Osteoblast (primary cell): Measurements from ENCODE around the gene PCDH15. TPM values are rescaled to one million over a fixed set of nuclear protein-coding genes. Genes with fewer than 3 reads are reported as not detected.

Experiments used
- DNase-seq: peaks from one replicate; pipeline ENCODE4 v3.0.0; 2011; ENCODE audit warnings: low spot score, mixed read lengths; ENCODE audit not compliant: insufficient read length; ENCODE audit errors: missing footprints
- H2AFZ ChIP-seq: 2 replicates; pipeline ENCODE4 v1.6.0; 2011; ENCODE audit warnings: mild to moderate bottlenecking, low read length
- H3K27ac ChIP-seq: 2 replicates; pipeline ENCODE4 v1.5.1; 2011; ENCODE audit warnings: mild to moderate bottlenecking, low read depth, low read length, moderate library complexity
- H3K27me3 ChIP-seq: 2 replicates; pipeline ENCODE4 v1.6.0; 2012; ENCODE audit warnings: mild to moderate bottlenecking, control low read depth, inconsistent platforms, low read length, moderate library complexity; ENCODE audit not compliant: insufficient read depth
- H3K36me3 ChIP-seq: 2 replicates; pipeline ENCODE4 v1.5.1; 2011; ENCODE audit warnings: mild to moderate bottlenecking, low read length, control low read depth, moderate library complexity; ENCODE audit not compliant: insufficient read depth
- H3K4me1 ChIP-seq: 2 replicates; pipeline ENCODE4 v1.5.1; 2011; ENCODE audit warnings: mild to moderate bottlenecking, low read length, control low read depth, moderate library complexity; ENCODE audit not compliant: insufficient read depth
- H3K4me2 ChIP-seq: 2 replicates; pipeline ENCODE4 v1.6.0; 2011; ENCODE audit warnings: mild to moderate bottlenecking, low read length; ENCODE audit not compliant: insufficient read depth
- H3K4me3 ChIP-seq: fragments of 200-600 bp; sonication (generic); 3 replicates; pipeline ENCODE4 v1.5.1; 2012; ENCODE audit warnings: mild to moderate bottlenecking, low read length, inconsistent platforms; ENCODE audit not compliant: insufficient read depth
- H3K79me2 ChIP-seq: 2 replicates; pipeline ENCODE4 v1.6.0; 2012; ENCODE audit warnings: mild to moderate bottlenecking, low read length, control low read depth, inconsistent platforms; ENCODE audit not compliant: insufficient read depth
- H3K9me3 ChIP-seq: 2 replicates; pipeline ENCODE4 v1.5.1; 2011; ENCODE audit warnings: low read depth, low read length, control low read depth
- H4K20me1 ChIP-seq: 2 replicates; pipeline ENCODE4 v1.6.0; 2012; ENCODE audit warnings: mild to moderate bottlenecking, low read length, control low read depth; ENCODE audit not compliant: insufficient read depth
- CTCF ChIP-seq: IDR thresholded peaks from 2 replicates; pipeline ENCODE4 v1.5.1; 2011; ENCODE audit warnings: mild to moderate bottlenecking, low read depth, low read length, moderate library complexity; ENCODE audit errors: extremely low read depth
- total RNA-seq: library from RNA; depleted of rRNA; stranded (reverse); fragments of >200 nt; gene quantifications from 2 replicates; pipeline ENCODE4 v1.2.3, GENCODE V29; 2012

The PCDH15 gene
- total RNA-seq, 1 donor, result not detected

- H2AFZ ChIP-seq, result no peak overlapping the region
- H3K4me2 ChIP-seq, result no peak overlapping the region
- H3K36me3 ChIP-seq, result no peaks in the 10 kb centered on the region
- no peaks in the 10 kb centered on the region for H3K9me3 ChIP-seq
- no peak overlapping the region for H3K4me3 ChIP-seq
- no peaks in the 10 kb centered on the region for H3K79me2 ChIP-seq
- no peaks in the 10 kb centered on the region for H3K27me3 ChIP-seq
- H4K20me1 ChIP-seq, result no peaks in the 10 kb centered on the region
- no peak overlapping the region for H3K27ac ChIP-seq
- DNase-seq, result no peak
- no peak for TF ChIP-seq CTCF
- H3K4me1 ChIP-seq, result no peaks in the 10 kb centered on the region
These were observed 706.7 kb downstream of the PCDH15 start for GRCh38 chr10:54094321-54094720.

- H2AFZ ChIP-seq, result no peak overlapping the region
- no peak for DNase-seq
- no peak overlapping the region for H3K27ac ChIP-seq
- no peaks in the 10 kb centered on the region for H3K27me3 ChIP-seq
- no peaks in the 10 kb centered on the region for H3K9me3 ChIP-seq
- no peak overlapping the region for H3K4me2 ChIP-seq
- no peaks in the 10 kb centered on the region for H4K20me1 ChIP-seq
- TF ChIP-seq CTCF, result no peak
- H3K36me3 ChIP-seq, result no peaks in the 10 kb centered on the region
- H3K4me1 ChIP-seq, result no peaks in the 10 kb centered on the region
- no peaks in the 10 kb centered on the region for H3K79me2 ChIP-seq
- no peak overlapping the region for H3K4me3 ChIP-seq
These were observed 709.8 kb downstream of the PCDH15 start for GRCh38 chr10:54091237-54091636.

GRCh38 chr10:54081950-54082349 is 719.1 kb downstream of the PCDH15 start:
- H3K79me2 ChIP-seq, result no peaks in the 10 kb centered on the region
- H3K4me3 ChIP-seq, result no peak overlapping the region
- H2AFZ ChIP-seq, result no peak overlapping the region
- H3K27ac ChIP-seq, result no peak overlapping the region
- no peak for TF ChIP-seq CTCF
- DNase-seq, result no peak
- no peaks in the 10 kb centered on the region for H3K9me3 ChIP-seq
- H3K27me3 ChIP-seq, result no peaks in the 10 kb centered on the region
- H4K20me1 ChIP-seq, result no peaks in the 10 kb centered on the region
- H3K36me3 ChIP-seq, result no peaks in the 10 kb centered on the region
- no peak overlapping the region for H3K4me2 ChIP-seq
- H3K4me1 ChIP-seq, result no peaks in the 10 kb centered on the region

- DNase-seq, result no peak
- H3K4me1 ChIP-seq, result no peaks in the 10 kb centered on the region
- no peak for TF ChIP-seq CTCF
- no peaks in the 10 kb centered on the region for H3K36me3 ChIP-seq
- H3K27ac ChIP-seq, result no peak overlapping the region
- H3K9me3 ChIP-seq, result peaks cover 2% of the 10 kb centered on the region
- H3K27me3 ChIP-seq, result no peaks in the 10 kb centered on the region
- no peaks in the 10 kb centered on the region for H4K20me1 ChIP-seq
- no peak overlapping the region for H2AFZ ChIP-seq
- no peak overlapping the region for H3K4me3 ChIP-seq
- H3K4me2 ChIP-seq, result no peak overlapping the region
- no peaks in the 10 kb centered on the region for H3K79me2 ChIP-seq
These were observed 733.7 kb downstream of the PCDH15 start for GRCh38 chr10:54067361-54067760.
